ENCODE results near the gene DPP6. TPM values are rescaled to one million over a fixed set of nuclear protein-coding genes. Genes with fewer than 3 reads are reported as not detected.

Gene DPP6
- total RNA-seq, 1 experiment from 2014 or later: not detected

DNA sequence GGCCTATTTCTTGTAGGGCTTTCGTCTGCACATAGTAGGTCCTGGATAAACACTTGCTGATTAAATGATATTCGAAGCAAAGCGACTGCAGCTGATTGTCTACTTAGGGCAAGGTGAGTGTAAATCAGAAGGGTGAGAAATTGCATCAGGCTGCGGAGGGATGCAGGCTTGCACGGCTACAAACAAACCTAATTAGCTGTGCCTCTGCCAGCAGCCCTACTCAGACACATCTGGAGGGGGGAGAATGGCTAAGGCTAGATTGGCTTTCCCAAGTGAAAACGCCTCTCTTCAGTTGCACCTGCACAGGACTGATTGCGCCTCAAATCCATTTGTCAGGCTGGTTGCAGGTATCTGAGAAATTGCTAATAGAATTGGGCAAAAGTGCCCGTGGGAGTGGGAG is 247.5 kb downstream of the DPP6 start:
- no peaks in the 10 kb centered on the region for H3K9me3 ChIP-seq (ENCODE audit: low read depth, low read length, poor library complexity, severe bottlenecking)
- no peak overlapping the region for H3K4me3 ChIP-seq (ENCODE audit: low read depth, low read length, poor library complexity, severe bottlenecking)
- H3K27me3 ChIP-seq (replicated peaks; ENCODE audit: insufficient read depth, low read depth, low read length, poor library complexity): no peaks in the 10 kb centered on the region
- no TSS peak for BruUV-seq (replicated peaks)
- ChIA-PET CTCF (no interaction called here), POLR2A (ENCODE audit: low non-redundant PET) (no interaction called here)
- H3K27ac ChIP-seq (ENCODE audit: low read depth, low read length, poor library complexity, severe bottlenecking): no peak overlapping the region
- no peaks in the 10 kb centered on the region for H3K36me3 ChIP-seq (ENCODE audit: insufficient read depth, low read length, poor library complexity, severe bottlenecking)
- TF ChIP-seq EZH2 (IDR thresholded peaks at IDR 0.05; ENCODE audit: borderline replicate concordance, low read depth, low read length, poor library complexity, severe bottlenecking): no peak
- no peak for DNase-seq (ENCODE audit: low spot score)
- intact Hi-C loops (cut with micrococcal nuclease; ENCODE audit: unreplicated experiment): no loop called here
- no peaks in the 10 kb centered on the region for H3K4me1 ChIP-seq (ENCODE audit: insufficient read depth, low read length, poor library complexity, severe bottlenecking)

DNA sequence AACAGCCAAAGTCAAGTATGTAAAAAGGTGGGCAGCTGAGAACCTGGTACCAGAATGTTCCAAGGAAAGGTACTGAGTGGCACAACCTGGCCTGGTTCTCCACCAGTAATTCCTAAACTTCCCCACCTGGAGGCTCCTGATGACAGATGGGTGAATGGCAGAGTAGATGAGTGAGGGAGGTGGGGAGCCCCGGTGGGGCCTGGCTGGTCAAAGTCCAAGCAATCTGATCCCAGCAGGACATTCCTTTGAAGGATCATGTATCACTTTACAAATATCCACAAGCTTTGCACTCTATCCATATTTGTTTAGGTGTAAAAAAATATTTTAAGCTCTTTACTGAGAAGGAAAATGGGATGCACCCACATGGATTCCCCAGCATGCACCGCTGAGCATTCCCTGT is 250.2 kb downstream of the DPP6 start:
- no peaks in the 10 kb centered on the region for H3K4me1 ChIP-seq (ENCODE audit: insufficient read depth, low read length, poor library complexity, severe bottlenecking)
- TF ChIP-seq EZH2 (IDR thresholded peaks at IDR 0.05; ENCODE audit: borderline replicate concordance, low read depth, low read length, poor library complexity, severe bottlenecking): no peak
- TF ChIP-seq, protein P1, sequence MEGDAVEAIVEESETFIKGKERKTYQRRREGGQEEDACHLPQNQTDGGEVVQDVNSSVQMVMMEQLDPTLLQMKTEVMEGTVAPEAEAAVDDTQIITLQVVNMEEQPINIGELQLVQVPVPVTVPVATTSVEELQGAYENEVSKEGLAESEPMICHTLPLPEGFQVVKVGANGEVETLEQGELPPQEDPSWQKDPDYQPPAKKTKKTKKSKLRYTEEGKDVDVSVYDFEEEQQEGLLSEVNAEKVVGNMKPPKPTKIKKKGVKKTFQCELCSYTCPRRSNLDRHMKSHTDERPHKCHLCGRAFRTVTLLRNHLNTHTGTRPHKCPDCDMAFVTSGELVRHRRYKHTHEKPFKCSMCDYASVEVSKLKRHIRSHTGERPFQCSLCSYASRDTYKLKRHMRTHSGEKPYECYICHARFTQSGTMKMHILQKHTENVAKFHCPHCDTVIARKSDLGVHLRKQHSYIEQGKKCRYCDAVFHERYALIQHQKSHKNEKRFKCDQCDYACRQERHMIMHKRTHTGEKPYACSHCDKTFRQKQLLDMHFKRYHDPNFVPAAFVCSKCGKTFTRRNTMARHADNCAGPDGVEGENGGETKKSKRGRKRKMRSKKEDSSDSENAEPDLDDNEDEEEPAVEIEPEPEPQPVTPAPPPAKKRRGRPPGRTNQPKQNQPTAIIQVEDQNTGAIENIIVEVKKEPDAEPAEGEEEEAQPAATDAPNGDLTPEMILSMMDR (conservative IDR thresholded peaks at IDR 0.05; ENCODE audit: low read depth, low read length): no peak
- no peak for DNase-seq (ENCODE audit: low spot score)
- ChIA-PET POLR2A (ENCODE audit: low non-redundant PET) (no interaction called here), CTCF (no interaction called here)
- H3K9me3 ChIP-seq (ENCODE audit: low read depth, low read length, poor library complexity, severe bottlenecking): no peaks in the 10 kb centered on the region
- H3K4me3 ChIP-seq (ENCODE audit: low read depth, low read length, poor library complexity, severe bottlenecking): no peak overlapping the region
- peaks cover 3% of the 10 kb centered on the region for H3K27me3 ChIP-seq (replicated peaks; ENCODE audit: insufficient read depth, low read depth, low read length, poor library complexity)
- intact Hi-C loops (cut with micrococcal nuclease; ENCODE audit: unreplicated experiment): no loop called here
- no peak overlapping the region for H3K27ac ChIP-seq (ENCODE audit: low read depth, low read length, poor library complexity, severe bottlenecking)
- no TSS peak for BruUV-seq (replicated peaks)
- H3K36me3 ChIP-seq (ENCODE audit: insufficient read depth, low read length, poor library complexity, severe bottlenecking): no peaks in the 10 kb centered on the region

DNA sequence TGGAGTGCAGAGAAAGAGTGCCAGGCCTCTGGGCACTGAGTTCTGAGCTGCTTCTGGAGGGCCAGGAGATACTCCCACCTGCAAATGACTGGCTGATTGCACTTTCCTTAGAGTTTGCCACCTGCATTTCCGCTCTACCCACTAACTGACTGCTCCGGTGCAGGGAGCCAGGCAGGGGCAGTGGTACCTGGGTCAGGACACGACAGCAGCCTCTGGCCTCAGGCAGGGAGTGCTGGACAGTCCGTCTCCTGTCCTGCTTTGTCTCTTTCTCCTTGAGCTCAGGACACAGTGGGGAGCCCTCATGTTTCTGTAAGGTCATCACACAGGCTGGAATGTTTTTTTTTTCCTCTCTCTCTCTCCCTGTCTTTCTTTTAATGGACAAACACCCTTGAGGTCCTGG is 252.0 kb downstream of the DPP6 start:
- DNase-seq (ENCODE audit: low spot score): no peak
- no peaks in the 10 kb centered on the region for H3K4me1 ChIP-seq (ENCODE audit: insufficient read depth, low read length, poor library complexity, severe bottlenecking)
- TF ChIP-seq EZH2 (IDR thresholded peaks at IDR 0.05; ENCODE audit: borderline replicate concordance, low read depth, low read length, poor library complexity, severe bottlenecking): no peak
- TF ChIP-seq, protein P1 (conservative IDR thresholded peaks at IDR 0.05; ENCODE audit: low read depth, low read length): no peak
- H3K27me3 ChIP-seq (replicated peaks; ENCODE audit: insufficient read depth, low read depth, low read length, poor library complexity): peaks cover 3% of the 10 kb centered on the region
- no peaks in the 10 kb centered on the region for H3K36me3 ChIP-seq (ENCODE audit: insufficient read depth, low read length, poor library complexity, severe bottlenecking)
- POLR2A ChIA-PET (ENCODE audit: low non-redundant PET): no interaction called here
- no peaks in the 10 kb centered on the region for H3K9me3 ChIP-seq (ENCODE audit: low read depth, low read length, poor library complexity, severe bottlenecking)
- H3K4me3 ChIP-seq (ENCODE audit: low read depth, low read length, poor library complexity, severe bottlenecking): no peak overlapping the region
- intact Hi-C loops (cut with micrococcal nuclease; ENCODE audit: unreplicated experiment): no loop called here
- CTCF ChIA-PET: no interaction called here
- no TSS peak for BruUV-seq (replicated peaks)
- H3K27ac ChIP-seq (ENCODE audit: low read depth, low read length, poor library complexity, severe bottlenecking): no peak overlapping the region

All from A673 (cell line).